Stimulated activated CD4-positive, alpha-beta T cell treated with anti-CD3 and anti-CD28 coated beads, Interleukin-2, amount 100 ng/mL, for 4 hours (primary cell): ENCODE results near the gene ADARB1.

ENCODE experiments used
- DNase-seq: peaks from one replicate; pipeline ENCODE4 v3.0.0-alpha.2; 2020; ENCODE audit warnings: low read depth

ADARB1 gene

GRCh38 chr21:45169682-45170081 lies 95.3 kb downstream of the ADARB1 start:
- DNase-seq: no peak

GRCh38 chr21:45170987-45171386 lies 96.6 kb downstream of the ADARB1 start:
- no peak for DNase-seq

- DNase-seq: no peak
These were observed 98.0 kb downstream of the ADARB1 start for GRCh38 chr21:45172420-45172819.

GRCh38 chr21:45175326-45176095 lies 101.1 kb downstream of the ADARB1 start:
- no peak for DNase-seq

GRCh38 chr21:45176141-45176540 lies 101.8 kb downstream of the ADARB1 start:
- DNase-seq: no peak

- DNase-seq: no peak
These were observed 102.7 kb downstream of the ADARB1 start for GRCh38 chr21:45177039-45177438.

- no peak for DNase-seq
These were observed 103.8 kb downstream of the ADARB1 start for GRCh38 chr21:45178070-45178608.

GRCh38 chr21:45178971-45179370 lies 104.6 kb downstream of the ADARB1 start:
- DNase-seq: no peak

GRCh38 chr21:45179568-45180245 lies 105.3 kb downstream of the ADARB1 start:
- no peak for DNase-seq

GRCh38 chr21:45180246-45180599 lies 105.8 kb downstream of the ADARB1 start:
- DNase-seq: no peak

GRCh38 chr21:45182958-45183357 lies 108.6 kb downstream of the ADARB1 start:
- DNase-seq: no peak

- DNase-seq: no peak
These were observed 109.5 kb downstream of the ADARB1 start for GRCh38 chr21:45183852-45184251.

GRCh38 chr21:45184869-45185268 lies 110.5 kb downstream of the ADARB1 start:
- no peak for DNase-seq

- DNase-seq: no peak
These were observed 112.3 kb downstream of the ADARB1 start for GRCh38 chr21:45186709-45187108.

GRCh38 chr21:45187646-45188045 lies 113.3 kb downstream of the ADARB1 start:
- no peak for DNase-seq

- DNase-seq: no peak
These were observed 115.6 kb downstream of the ADARB1 start for GRCh38 chr21:45190013-45190412.

- no peak for DNase-seq
These were observed 118.0 kb downstream of the ADARB1 start for GRCh38 chr21:45192332-45192731.

GRCh38 chr21:45196620-45197019 lies 122.2 kb downstream of the ADARB1 start:
- no peak for DNase-seq

- no peak for DNase-seq
These were observed 124.8 kb downstream of the ADARB1 start for GRCh38 chr21:45199201-45199600.

- DNase-seq: no peak
These were observed 125.7 kb downstream of the ADARB1 start for GRCh38 chr21:45200031-45200430.

GRCh38 chr21:45200581-45201296 lies 126.4 kb downstream of the ADARB1 start:
- no peak for DNase-seq

- no peak for DNase-seq
These were observed 128.0 kb downstream of the ADARB1 start for GRCh38 chr21:45202344-45202743.

GRCh38 chr21:45202889-45203288 lies 128.5 kb downstream of the ADARB1 start:
- DNase-seq: no peak
